GM18873 (cell line): Measurements from ENCODE around the gene TBC1D16.

Experiments used
- ATAC-seq: cut with Tn5 transposase; IDR thresholded peaks from one replicate; pipeline ENCODE4 v1.9.1; 2021; ENCODE audit warnings: mild to moderate bottlenecking, moderate library complexity, moderate number of reproducible peaks; ENCODE audit not compliant: unreplicated experiment, low FRiP score

The TBC1D16 gene

DNA sequence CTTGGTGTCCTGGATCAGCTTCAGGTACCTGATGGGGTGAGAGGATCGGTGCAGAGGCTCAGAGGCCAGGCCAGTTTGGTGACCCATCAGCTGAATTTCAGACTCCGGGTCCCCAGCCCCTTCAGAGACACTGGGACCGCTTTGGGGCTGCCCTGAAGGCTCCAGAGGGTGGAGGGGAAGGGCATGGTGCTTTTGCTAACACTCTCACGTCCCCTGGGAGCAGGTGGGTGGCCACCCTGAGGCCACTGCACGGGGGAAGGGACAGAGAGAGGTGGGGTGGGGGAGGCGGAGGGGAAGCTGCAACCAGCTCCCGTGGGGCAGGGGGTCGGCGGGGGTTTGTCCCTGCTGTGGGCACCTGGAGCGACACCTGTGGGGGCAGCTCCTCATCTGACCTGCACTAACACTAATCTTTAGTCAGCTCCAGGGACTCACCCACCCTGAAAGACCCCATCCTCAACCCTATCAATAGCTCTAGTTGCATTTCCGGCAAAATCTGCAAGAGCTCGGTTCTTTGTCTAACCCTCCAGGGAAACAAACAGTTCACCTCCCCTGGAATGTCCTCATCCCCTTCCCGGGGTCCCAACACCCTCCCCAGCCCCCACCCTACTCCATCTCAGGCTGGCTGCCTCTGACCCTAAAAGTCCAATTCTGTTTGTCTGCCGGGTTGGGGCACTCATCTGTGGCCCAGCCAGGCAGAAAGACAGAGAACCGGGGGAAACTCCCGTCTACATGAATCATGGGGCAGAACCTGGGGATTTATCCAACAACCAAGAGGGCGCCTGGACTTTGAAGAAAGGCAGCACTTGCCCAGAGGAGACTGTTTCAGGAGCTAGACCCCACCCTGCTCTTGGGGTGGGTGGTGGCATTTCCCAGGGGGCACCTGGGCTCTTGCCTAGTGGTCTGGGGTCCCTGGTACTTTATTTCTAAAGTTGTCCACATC lies 104.5 kb downstream of the TBC1D16 start:
- ATAC-seq, result no peak

DNA sequence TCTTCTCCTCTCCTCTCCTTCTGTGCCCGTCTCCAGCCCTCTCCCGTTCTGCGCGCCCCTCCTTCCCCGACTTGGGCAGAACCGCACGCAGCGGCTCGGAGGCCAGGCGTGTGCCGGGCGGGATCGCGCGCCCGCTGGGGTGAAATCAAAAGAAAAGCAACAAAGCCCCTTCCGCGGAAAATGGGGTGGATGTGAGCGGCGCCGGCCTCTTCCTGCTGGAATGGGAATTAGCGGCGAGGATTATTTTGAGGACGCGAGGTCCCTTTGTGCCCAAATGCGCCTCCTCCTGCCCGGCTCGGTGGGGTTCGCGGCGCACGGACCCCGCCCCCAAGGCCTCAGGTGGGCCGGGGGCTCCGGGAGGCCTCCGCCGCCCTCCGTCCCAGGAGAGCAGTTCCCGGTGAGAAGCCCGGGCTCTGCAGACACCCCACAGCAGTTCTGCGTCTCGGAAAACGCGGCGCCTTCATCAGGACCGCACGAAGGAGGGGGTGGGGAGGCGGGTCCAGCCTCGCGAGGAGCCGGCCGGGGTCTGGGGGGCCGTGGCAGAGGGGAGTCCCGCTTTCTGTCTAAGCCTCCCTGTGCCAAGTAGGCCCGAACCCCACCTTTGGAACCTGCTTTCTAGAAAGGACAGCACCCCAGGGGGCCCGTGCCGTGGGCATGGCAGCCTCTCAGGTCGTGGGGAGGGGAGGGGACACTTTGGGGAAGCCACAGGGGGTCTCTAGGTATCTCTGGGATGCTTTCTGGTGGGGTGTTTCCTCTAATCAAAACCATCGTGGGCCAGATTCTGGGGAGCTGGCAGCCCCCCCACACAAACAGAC lies 105.4 kb downstream of the TBC1D16 start:
- no peak for ATAC-seq

DNA sequence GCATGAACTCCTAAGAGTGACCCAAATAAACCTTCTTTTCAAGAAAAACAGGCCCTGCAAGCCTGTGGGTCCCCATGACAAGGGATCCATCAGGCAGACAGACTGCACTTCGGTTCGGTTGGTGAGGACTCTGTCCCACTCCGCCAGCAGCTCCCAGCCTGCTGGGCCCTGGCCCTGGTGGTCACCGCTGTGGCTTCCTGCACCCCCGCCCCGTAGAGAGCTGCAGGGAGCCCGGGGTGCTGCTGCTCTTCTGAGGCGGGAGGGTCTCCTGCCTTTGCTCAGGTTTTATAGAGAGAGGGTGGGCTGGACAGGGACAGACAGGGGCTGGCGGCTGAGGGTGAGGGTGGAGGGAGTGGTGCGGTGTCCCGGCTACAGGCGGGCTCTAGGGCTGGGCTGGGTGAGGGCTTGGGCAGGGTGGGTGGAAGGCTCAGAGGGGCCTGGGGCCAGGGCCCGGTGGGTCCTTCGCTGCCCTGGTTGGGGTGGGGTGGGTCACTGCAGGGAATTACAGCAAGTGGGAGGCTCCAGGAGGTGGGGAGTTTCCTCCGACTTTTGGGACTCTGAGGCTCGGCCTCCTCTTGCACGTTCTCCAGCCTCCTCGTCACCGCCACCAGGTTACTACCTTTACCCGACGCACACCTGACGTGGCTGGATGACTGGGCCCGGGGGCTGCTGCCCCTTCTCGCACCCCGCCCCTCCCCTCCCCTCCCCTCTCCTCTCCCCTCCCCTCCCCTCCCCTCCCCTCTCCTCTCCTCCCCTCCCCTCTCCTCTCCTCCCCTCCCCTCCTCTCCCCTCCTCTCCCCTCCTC lies 106.2 kb downstream of the TBC1D16 start:
- no peak for ATAC-seq

DNA sequence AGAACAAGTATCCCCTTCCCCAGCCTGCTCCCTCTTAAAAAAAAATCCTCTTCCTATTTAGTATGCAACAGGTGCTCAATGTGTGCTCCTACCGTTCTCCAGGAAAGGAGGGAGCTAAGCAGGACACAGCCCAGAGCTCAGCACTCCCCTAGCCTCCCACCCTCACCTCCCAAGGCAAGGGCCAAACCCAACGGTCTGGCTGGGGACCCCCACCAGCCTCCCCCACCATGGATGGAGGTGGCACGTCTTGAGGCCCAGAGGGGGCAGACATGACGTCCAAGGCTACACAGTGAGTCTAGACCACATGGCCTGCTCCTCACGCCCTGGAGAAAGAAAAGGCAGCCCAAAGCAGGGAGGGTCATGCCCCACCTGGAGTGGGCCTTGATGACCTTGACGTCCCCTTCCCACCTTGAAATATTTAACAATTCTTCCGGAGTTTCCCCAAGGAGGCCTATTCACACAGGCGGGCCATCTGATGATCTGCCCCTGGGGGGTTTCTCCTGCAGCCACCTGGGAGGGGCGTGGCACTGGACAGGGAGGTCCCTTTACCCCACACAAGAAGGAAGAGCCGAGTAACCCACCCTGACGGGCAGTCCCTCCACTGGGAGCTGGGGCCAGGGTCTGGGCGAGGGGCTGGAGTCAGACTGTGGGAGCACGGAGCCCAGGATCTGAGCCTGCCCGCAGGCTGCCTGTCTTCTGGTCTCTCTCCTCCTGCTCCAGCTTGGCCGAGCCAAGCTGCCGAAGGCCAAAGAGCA lies 107.0 kb downstream of the TBC1D16 start:
- ATAC-seq, result no peak

DNA sequence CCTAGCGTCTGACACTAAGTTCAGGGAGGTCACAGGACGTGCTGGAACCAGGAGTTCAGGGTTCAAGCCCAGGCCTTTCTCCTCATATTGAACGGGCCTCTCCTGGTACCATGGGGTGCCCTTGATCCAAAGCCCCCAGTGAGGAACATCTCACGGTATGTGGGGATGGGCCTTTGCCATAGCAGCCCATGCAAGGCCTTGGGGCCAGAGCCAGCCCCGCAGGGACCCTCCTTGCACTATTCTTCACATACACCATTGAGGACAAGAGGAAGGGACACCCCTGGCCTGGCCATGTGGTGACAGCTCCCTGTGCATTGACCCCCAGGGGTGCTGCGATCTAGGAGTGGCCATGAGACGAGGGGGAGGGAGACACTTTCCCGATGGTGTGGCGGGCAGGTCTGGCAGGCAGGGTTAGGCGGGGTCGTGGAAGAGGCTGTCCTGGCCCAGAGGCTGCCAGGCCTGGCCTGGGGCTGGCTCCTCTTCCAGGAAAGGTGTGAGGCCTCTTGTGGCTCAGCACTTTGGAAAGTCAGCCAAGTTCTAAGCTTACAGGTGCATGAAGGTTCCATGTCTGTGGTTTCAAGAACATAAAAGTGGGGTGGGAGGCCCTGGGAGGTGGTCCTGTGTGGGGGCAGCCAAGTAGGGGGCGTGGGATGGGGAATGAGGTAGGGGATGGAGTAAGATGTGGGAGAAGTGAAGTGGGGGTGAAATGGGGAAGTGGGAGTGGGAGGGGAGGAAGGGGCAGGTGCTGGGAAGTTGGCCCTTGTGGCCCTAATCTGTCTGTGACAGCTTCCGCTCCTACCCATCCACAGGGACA lies 107.8 kb downstream of the TBC1D16 start:
- ATAC-seq, result no peak

DNA sequence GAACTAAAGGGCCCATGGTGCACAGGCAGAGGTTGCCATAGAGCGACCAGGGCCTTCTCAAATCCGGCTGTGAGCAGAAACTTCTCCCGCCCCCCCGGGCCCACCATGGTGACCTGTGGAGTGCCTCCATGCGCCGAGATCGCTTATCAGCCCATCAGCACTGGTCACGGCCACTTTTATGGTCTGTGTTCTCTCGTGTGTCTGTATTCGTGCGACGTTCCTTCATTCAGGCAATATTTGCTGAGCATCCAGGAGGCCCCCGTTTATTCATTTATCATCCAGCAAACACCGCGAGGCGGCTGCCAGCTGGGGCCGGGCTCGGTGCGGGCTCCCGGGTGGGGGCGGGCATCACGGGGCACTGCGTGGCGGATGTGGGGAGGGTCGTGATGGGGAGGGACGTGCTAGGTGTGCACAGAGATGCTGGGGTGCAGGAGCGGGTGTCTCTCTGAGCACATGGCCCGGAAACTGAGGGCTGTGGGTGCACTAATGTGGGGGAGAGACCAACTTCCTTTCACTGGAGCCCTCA lies 108.5 kb downstream of the TBC1D16 start:
- ATAC-seq, result no peak

GRCh38 chr17:79926605-79927135 lies 109.0 kb downstream of the TBC1D16 start:
- ATAC-seq, result no peak

- no peak for ATAC-seq
Observed at GRCh38 chr17:79926142-79926604, 109.5 kb downstream of the TBC1D16 start.

DNA sequence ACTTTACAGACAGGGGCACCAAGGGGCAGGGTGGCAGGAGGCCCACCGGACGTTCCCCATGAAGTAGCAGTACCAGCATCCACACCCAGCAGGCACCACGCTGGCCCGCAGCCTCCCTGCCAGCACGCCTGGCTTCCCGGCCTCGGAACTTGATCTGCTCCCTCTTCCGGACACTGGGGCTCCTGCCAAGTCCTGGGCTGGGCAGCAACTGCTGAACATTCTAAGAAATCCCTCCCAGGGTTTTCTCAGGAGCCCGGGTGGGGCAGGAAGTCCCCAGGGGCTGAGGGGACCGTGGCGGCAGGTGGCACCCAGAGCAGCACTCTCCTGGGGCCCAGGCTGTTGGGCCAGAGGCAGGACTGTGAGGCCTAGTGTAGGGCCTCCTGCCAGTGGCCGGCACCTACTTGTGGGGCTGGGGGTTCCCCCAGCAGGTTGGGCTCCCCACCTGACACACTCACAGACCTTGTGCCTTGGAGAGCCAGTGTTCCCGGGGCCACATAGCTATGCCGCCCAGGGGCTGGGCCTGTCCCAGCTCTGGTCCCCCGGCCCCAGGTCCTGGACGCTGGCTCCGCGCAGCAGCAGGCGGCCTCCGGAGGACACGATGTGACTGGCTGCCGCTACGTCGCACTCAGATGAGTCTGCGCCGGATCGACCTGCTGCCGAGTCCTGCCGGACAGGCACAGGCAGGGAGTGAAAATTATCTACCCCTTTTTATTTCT lies 110.3 kb downstream of the TBC1D16 start:
- no peak for ATAC-seq

DNA sequence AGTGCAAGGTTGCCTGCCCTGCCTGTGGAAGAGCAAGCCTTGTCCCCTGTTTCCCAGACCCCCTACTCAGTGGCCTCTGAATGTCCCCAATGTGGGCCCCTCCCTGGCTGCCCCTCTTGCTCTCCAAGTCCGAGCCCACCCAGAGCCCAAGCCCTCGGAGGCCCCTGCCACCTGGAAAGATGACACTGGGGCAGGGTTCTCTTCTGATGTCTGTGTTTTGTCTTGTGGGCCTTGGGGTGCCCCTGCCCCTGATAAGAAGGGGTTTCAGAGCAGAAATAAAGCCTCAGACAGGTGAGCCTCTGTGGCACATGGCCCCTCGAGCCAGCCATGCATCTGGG lies 111.1 kb downstream of the TBC1D16 start:
- ATAC-seq, result no peak

DNA sequence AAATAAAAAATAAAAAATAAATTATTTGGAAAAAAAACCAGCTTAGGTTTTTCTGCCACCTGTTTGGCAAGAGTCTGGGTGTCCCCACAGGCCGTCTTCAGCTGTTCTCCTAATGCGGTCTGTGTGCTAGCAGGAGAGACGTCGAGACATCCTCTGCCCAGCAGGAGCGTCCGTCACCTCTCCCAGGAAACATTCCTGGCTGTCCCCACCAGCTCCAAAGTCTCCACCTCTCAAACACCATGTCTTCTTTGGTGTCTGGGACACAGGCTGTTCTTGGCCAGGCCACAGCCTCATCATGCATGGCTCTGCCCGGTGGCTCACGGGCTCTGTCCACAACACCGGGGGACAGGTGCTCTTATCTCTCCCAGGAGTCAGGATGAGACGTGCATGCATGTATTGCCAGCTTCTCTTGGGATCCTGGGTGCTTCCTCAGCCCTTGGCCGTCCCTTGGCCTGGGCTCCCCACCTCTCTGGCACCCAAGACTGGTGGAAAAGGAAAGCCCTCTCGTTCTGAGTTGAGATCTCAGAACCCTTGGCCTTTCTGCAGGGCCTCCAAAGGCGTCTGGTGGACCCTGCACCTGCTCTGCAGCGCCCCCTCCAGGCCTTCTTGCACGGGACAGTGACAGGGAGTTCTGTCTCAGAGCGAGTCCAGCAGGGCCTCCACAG lies 111.6 kb downstream of the TBC1D16 start:
- ATAC-seq, result no peak

GRCh38 chr17:79922798-79923197 lies 112.9 kb downstream of the TBC1D16 start:
- no peak for ATAC-seq

- ATAC-seq, result no peak
Observed at GRCh38 chr17:79922116-79922601, 113.5 kb downstream of the TBC1D16 start.

DNA sequence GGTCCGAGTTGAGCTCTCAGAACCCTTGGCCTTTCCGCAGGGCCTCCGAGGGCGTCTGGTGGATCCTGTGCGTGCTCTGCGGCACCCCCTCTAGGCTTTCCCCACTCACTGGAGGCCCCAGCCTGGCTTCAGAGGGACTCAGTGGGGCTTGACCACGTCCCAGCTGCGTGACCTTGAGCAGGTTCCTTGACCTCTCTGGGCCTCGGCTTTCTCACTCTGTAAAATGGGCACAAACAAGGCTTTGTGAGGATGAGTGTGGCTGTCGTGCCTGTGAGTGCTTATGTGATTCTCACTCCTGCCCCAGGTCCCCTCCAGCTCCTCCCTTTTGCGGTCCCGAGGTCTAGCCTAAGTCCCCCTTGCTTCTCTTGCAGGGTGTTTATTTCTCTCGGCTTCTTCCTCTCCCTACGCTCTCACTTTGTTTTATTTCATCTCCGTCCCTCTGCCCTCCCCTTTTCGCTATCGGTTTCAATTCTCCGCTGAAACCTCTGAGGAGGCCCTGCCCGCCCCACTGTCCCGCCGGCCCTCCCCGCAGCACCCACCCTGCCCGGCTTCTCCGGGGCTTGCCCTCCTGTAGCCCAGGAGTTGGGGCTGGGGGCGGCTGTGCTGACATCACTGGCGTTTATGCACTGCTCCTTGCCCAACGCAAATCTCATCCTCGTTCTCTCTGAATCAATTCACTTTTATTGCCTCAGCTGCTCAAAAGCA lies 114.1 kb downstream of the TBC1D16 start:
- no peak for ATAC-seq

GRCh38 chr17:79920751-79921410 lies 114.8 kb downstream of the TBC1D16 start:
- ATAC-seq, result no peak
